K562 (cell line): ENCODE results near the gene PRR16.

Experiments used
- POLR2A ChIP-seq: fragments of 450-650 bp; conservative IDR thresholded peaks from 2 replicates; pipeline ENCODE4 v1.6.1; 2016
- SIN3A ChIP-seq, 2 experiments: fragments of 150-350 bp in 1 of 2; IDR thresholded peaks; 2 replicates each; pipeline ENCODE4 v1.6.1; 2011 to 2016; ENCODE audit warnings: borderline replicate concordance in 2 of 2, low read depth in 2 of 2, low read length in 2 of 2, mild to moderate bottlenecking in 2 of 2, moderate library complexity in 2 of 2; ENCODE audit not compliant: control insufficient read depth in 1 of 2

DNA sequence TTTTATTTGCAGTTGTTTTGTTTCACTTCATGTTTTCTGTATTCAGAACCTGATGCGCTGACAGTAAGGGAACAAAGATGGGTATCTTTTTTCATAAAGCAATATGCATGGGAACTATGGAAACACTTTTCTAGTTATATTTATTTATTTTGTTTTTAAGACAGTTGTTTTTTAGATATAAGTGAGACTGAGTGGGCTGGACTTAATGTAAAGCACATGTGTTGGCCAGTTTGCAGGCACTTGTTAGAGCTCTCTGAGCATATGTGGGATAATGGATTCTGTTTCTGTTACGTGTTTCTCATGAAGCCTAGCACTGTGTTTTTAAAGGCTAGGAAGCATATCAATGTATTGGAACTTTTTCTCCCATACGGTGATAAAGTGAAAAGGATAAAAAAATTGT, 164.1 kb downstream of the PRR16 start:
- no peak for TF ChIP-seq SIN3A (IDR thresholded peaks at IDR 0.05; ENCODE audit: borderline replicate concordance in 2 of 2, control insufficient read depth in 1 of 2, low read depth in 2 of 2, low read length in 2 of 2)
- TF ChIP-seq POLR2A: no peak
